Natural killer cell (primary cell): ENCODE data around the gene CHRM2. TPM values are rescaled to one million over a fixed set of nuclear protein-coding genes. Genes with fewer than 3 reads are reported as not detected.

Source experiments
- ATAC-seq, 3 donors: fragments of 150-1000 bp in 2 of 3; fragments of 200-7000 bp in 1 of 3; cut with Tn5 transposase; 1 replicate in 1 of 3; 2 replicates in 2 of 3; pipeline ENCODE4 v1.10.0; 2021; ENCODE audit warnings: mild to moderate bottlenecking in 2 of 3, moderate library complexity in 2 of 3
- DNase-seq, 2 donors: peaks; one replicate each; pipeline versions ENCODE4 v3.0.0 to v3.0.0-alpha.2; 2013 to 2021; ENCODE audit warnings: mixed read lengths in 1 of 2
- H3K27ac ChIP-seq: one replicate; pipeline ENCODE4 v1.5.1; 2013; ENCODE audit warnings: mild to moderate bottlenecking, low read length
- H3K27me3 ChIP-seq: one replicate; pipeline ENCODE4 v1.6.1; 2013; ENCODE audit warnings: low read length; ENCODE audit not compliant: control insufficient read depth, insufficient read depth
- H3K36me3 ChIP-seq: one replicate; pipeline ENCODE4 v1.6.1; 2013; ENCODE audit warnings: low read length; ENCODE audit not compliant: control insufficient read depth, insufficient read depth
- H3K4me1 ChIP-seq: one replicate; pipeline ENCODE4 v1.6.1; 2013; ENCODE audit warnings: low read length; ENCODE audit not compliant: control insufficient read depth, insufficient read depth
- H3K4me3 ChIP-seq: one replicate; pipeline ENCODE4 v1.5.1; 2013; ENCODE audit warnings: low read length
- H3K9me3 ChIP-seq: one replicate; pipeline ENCODE4 v1.6.1; 2013; ENCODE audit warnings: low read length; ENCODE audit not compliant: control insufficient read depth, insufficient read depth
- H3K27ac Mint-ChIP-seq, 2 donors: one replicate each; pipeline ENCODE4 v1.8.0; 2022; ENCODE audit warnings: mild to moderate bottlenecking in 2 of 2, mixed read lengths in 2 of 2, moderate library complexity in 1 of 2
- H3K27me3 Mint-ChIP-seq, 2 donors: one replicate each; pipeline ENCODE4 v1.8.0; 2022; ENCODE audit warnings: low read depth in 2 of 2, mixed read lengths in 2 of 2
- H3K36me3 Mint-ChIP-seq: one replicate; pipeline ENCODE4 v1.8.0; 2022; ENCODE audit warnings: mixed read lengths
- H3K4me1 Mint-ChIP-seq, 2 donors: one replicate each; pipeline ENCODE4 v1.8.0; 2022; ENCODE audit warnings: mixed read lengths in 2 of 2
- H3K4me3 Mint-ChIP-seq: one replicate; pipeline ENCODE4 v1.8.0; 2022; ENCODE audit warnings: mild to moderate bottlenecking, moderate library complexity, mixed read lengths
- H3K9me3 Mint-ChIP-seq, 2 donors: one replicate each; pipeline ENCODE4 v1.8.0; 2022; ENCODE audit warnings: mixed read lengths in 2 of 2
- CTCF ChIP-seq: fragments of 200-600 bp; IDR thresholded peaks from one replicate; pipeline ENCODE4 v1.8.0; 2022; ENCODE audit warnings: antibody characterized with exemption
- WGBS: methylation state at CpG from one replicate; pipeline ENCODE4 v1.1.7; 2013; ENCODE audit warnings: missing lambda C conversion rate; ENCODE audit not compliant: insufficient coverage; 5-methylcytosine and 5-hydroxymethylcytosine counted together
- intact Hi-C: fragments of 100-400 bp; cut with micrococcal nuclease; formaldehyde crosslinking; loops from one replicate; pipeline ENCODE4 v1.14.2; 2022
- total RNA-seq, 4 donors: library from RNA; stranded (reverse); fragments of 120-200 nt in 1 of 4; gene quantifications; one replicate each; pipeline versions ENCODE4 v1.2.3 to v1.2.4, GENCODE V29; 2013 to 2022

CHRM2 gene
- total RNA-seq, 3 donors from 2014 or later (not counting 1 experiment from before 2014, with no cell fraction given): not detected

- H3K9me3 ChIP-seq: no peaks in the 10 kb centered on the region
- H3K27ac ChIP-seq: no peak overlapping the region
- H3K27ac Mint-ChIP-seq: no peak overlapping the region
- no peaks in the 10 kb centered on the region for H3K27me3 ChIP-seq
- H3K4me3 ChIP-seq: no peak overlapping the region
- no peaks in the 10 kb centered on the region for H3K36me3 ChIP-seq
- H3K4me1 Mint-ChIP-seq: no peaks in the 10 kb centered on the region
- H3K4me3 Mint-ChIP-seq: no peak overlapping the region
- no peaks in the 10 kb centered on the region for H3K36me3 Mint-ChIP-seq
- no peaks in the 10 kb centered on the region for H3K4me1 ChIP-seq
- peaks cover 8 to 12% of the 10 kb centered on the region in 2 donors for H3K9me3 Mint-ChIP-seq
- H3K27me3 Mint-ChIP-seq: no peaks in the 10 kb centered on the region
- DNase-seq (no peak), ATAC-seq (no peak)
- no peak for TF ChIP-seq CTCF
- intact Hi-C loops: no loop called here
Measured at GRCh38 chr7:136997735-136998134, 129.3 kb downstream of the CHRM2 start.

GRCh38 chr7:136998495-136998894 is 130.0 kb downstream of the CHRM2 start:
- H3K4me1 Mint-ChIP-seq: no peaks in the 10 kb centered on the region
- H3K27me3 Mint-ChIP-seq: no peaks in the 10 kb centered on the region
- Histone ChIP-seq H3K4me1 (no peaks in the 10 kb centered on the region), H3K27ac (no peak overlapping the region), H3K36me3 (no peaks in the 10 kb centered on the region), H3K27me3 (no peaks in the 10 kb centered on the region), H3K9me3 (no peaks in the 10 kb centered on the region), H3K4me3 (no peak overlapping the region)
- WGBS: 80% methylated on average over 2 of the region's 2 CpGs
- TF ChIP-seq CTCF: no peak
- no peak overlapping the region for H3K4me3 Mint-ChIP-seq
- no peaks in the 10 kb centered on the region for H3K36me3 Mint-ChIP-seq
- H3K9me3 Mint-ChIP-seq: peaks cover 6 to 12% of the 10 kb centered on the region in 2 donors
- intact Hi-C loops: no loop called here
- ATAC-seq: no peak
- DNase-seq: no peak
- no peak overlapping the region for H3K27ac Mint-ChIP-seq

- Histone ChIP-seq H3K4me3 (no peak overlapping the region), H3K27ac (no peak overlapping the region), H3K4me1 (no peaks in the 10 kb centered on the region), H3K27me3 (no peaks in the 10 kb centered on the region), H3K9me3 (no peaks in the 10 kb centered on the region), H3K36me3 (no peaks in the 10 kb centered on the region)
- Mint-ChIP-seq H3K27me3 (no peaks in the 10 kb centered on the region), H3K36me3 (no peaks in the 10 kb centered on the region), H3K27ac (no peak overlapping the region), H3K9me3 (peaks cover 7 to 19% of the 10 kb centered on the region in 2 donors), H3K4me1 (no peaks in the 10 kb centered on the region), H3K4me3 (no peak overlapping the region)
- WGBS: no CpG with 5 or more reads among the region's 2 CpGs
- no peak for TF ChIP-seq CTCF
- intact Hi-C loops: no loop called here
- DNase-seq: no peak
- ATAC-seq: no peak
Measured at GRCh38 chr7:137000621-137001020, 132.2 kb downstream of the CHRM2 start.

- Mint-ChIP-seq H3K27ac (no peak overlapping the region), H3K27me3 (no peaks in the 10 kb centered on the region), H3K36me3 (no peaks in the 10 kb centered on the region), H3K9me3 (peaks cover 7 to 22% of the 10 kb centered on the region in 2 donors), H3K4me1 (no peaks in the 10 kb centered on the region), H3K4me3 (no peak overlapping the region)
- intact Hi-C loops: no loop called here
- no peak overlapping the region for H3K27ac ChIP-seq
- 0% methylated on average over 1 of the region's 2 CpGs for WGBS
- DNase-seq: no peak
- H3K9me3 ChIP-seq: no peaks in the 10 kb centered on the region
- H3K36me3 ChIP-seq: no peaks in the 10 kb centered on the region
- no peaks in the 10 kb centered on the region for H3K27me3 ChIP-seq
- no peak for ATAC-seq
- no peak overlapping the region for H3K4me3 ChIP-seq
- no peaks in the 10 kb centered on the region for H3K4me1 ChIP-seq
- no peak for TF ChIP-seq CTCF
Measured at GRCh38 chr7:137001041-137001440, 132.6 kb downstream of the CHRM2 start.
